Adrenal gland (tissue), 5 donors: ENCODE results near the gene OR8G1.

ENCODE experiments used
- CTCF ChIP-seq, 6 experiments: fragments of 450-650 bp in 4 of 6; fragments of 200-600 bp in 2 of 6; sonication (generic) in 1 of 6; IDR thresholded peaks; 1 replicate in 5 of 6; 2 replicates in 1 of 6; pipeline versions ENCODE4 v1.5.1 to v1.8.0; 2016 to 2021; ENCODE audit warnings: antibody characterized with exemption in 6 of 6, mild to moderate bottlenecking in 2 of 6, moderate library complexity in 1 of 6
- POLR2A ChIP-seq, 2 donors: fragments of 450-650 bp; IDR thresholded peaks; one replicate each; pipeline ENCODE4 v1.6.1; 2017; ENCODE audit warnings: antibody characterized with exemption in 2 of 2, mild to moderate bottlenecking in 2 of 2, moderate library complexity in 1 of 2
- donor health status: DM: no; HTN: no; CAD: no.

GRCh38 chr11:124225471-124225870 is 15.4 kb upstream of the OR8G1 start:
- TF ChIP-seq CTCF (IDR thresholded peaks at IDR 0.05) (no peak), POLR2A (IDR thresholded peaks at IDR 0.05) (no peak)
